Hindlimb muscle (tissue), 1 donor: Measurements from ENCODE around the gene SNAP29. TPM values are rescaled to one million over a fixed set of nuclear protein-coding genes. Genes with fewer than 3 reads are reported as not detected.
A peak's percentile ranks its signal among the peaks of the same experiment; 100 is the strongest.
"Not testable (repeated sequence)": the region's sequence is repeated elsewhere in the genome, so short reads cannot be mapped to it uniquely, and the experiment has no call there.

Source experiments
- DNase-seq: peaks from one replicate; pipeline ENCODE4 v3.0.0-alpha.2; 2013
- polyA plus RNA-seq: library from polyadenylated mRNA; unstranded; fragments of 120-200 nt; gene quantifications from one replicate; pipeline ENCODE4 v1.2.1, GENCODE V29; 2013; ENCODE audit not compliant: insufficient read length

The SNAP29 gene
- 22.6 TPM for polyA plus RNA-seq

DNA sequence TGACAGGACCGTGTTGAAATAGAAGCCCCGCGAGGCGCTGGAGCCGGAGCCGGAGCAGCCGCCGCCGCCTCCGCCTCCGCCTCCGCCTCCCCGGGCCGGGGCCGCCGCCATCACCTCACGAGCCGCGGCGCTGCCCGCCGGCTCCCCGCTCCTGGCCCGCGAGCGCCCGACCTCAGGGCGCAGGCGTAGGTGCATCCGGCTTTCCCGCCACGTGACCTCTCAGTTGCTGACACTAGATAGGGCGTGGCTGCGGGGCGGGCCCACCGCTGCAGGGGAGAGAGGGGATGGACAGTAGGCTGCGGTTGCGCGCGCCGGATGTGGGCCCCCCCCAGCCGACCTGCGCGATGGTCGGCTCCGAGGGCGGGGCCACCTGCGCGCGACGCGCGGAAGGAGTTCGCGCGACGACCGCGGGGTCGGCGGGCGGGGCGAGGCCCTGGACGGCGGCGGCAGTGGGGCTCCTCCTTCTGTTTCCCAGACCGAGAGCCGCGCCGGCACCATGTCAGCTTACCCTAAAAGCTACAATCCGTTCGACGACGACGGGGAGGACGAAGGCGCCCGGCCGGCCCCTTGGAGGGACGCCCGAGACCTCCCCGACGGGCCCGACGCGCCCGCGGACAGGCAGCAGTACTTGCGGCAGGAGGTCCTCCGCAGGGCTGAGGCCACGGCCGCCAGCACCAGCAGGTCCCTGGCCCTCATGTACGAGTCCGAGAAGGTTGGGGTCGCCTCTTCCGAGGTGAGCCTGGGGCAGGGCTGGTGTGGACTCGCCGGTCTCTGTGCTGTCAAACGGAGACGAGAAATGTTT is at the start of gene SNAP29, which contains the start of gene PI4KA:
TSS of gene SNAP29 (plus strand) at position 393 of the 802 bp plus-strand sequence. CDS start at position 497, 104 bp downstream.
TSS of gene PI4KA (minus strand) at position 197 of the 802 bp plus-strand sequence. CDS start at position 111, 86 bp downstream.
- DNase-seq: peak; percentile 98

DNA sequence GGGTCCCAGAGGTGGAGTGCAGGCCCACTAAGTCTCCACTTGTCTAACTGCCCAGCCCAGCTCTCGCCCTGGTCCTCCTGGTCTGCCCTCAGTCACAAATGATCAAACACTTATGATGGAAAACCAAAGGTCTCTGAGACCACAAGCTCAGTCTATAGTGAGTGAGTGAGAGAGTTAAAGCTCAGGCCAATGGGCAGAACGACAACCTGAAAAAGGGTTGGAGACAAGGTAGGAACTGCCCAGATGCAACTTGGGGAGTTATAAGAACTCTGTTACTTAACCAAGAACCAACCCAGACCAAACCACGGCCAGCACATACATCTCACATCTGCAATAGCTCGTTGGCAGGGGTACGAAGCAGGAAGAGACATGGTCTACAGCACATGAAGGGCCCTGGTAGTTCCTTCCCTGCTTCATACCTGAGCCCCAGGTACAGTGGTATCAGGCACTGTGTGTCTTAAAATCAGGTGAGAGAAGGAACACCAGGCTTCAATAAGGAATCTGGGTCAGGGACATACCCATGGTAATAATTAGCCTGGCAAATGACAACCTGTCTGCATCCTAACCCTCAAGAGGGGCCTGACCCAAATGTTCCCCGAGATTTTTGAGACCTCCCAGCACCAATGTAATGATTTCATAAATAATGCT is 49.1 kb upstream of the SNAP29 start:
- DNase-seq: no peak

DNA sequence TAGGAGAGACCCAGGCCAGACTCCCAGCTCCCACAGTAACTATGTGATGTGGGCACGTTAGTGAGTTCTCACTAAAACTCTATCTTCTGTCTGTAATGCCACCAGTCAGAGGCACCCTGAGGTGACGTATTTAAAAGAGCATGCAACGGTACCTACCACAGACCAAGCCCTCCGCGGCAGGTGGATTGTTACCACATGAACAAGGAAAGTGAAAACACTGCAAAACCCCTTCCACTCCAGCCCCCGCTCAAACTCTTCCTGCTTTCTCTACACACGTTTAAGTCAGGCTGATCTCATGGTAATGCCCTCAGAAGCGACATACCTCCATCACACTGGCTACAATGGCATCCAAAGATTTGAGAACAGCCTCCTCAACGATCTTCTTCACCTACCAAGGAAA is 48.2 kb upstream of the SNAP29 start:
- no peak for DNase-seq

DNA sequence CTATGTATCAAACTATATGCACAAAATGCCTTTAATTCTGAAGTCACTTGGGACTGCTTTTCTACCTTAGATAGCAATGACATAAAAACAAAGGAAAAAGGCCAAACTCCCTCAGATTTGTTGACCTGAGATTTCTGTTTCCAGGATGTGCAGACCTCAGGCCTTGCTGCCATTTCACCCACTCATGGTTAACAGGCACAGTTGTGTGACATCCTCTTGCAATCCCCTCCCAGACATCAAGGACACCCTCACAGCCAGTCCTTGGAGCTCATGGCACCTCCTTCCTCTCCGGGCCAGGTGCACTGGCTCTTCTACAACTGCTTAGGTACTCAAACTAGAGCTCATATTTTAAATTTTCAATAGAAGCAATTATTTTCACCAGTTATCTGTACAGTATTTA is 47.6 kb upstream of the SNAP29 start:
- DNase-seq: no peak

DNA sequence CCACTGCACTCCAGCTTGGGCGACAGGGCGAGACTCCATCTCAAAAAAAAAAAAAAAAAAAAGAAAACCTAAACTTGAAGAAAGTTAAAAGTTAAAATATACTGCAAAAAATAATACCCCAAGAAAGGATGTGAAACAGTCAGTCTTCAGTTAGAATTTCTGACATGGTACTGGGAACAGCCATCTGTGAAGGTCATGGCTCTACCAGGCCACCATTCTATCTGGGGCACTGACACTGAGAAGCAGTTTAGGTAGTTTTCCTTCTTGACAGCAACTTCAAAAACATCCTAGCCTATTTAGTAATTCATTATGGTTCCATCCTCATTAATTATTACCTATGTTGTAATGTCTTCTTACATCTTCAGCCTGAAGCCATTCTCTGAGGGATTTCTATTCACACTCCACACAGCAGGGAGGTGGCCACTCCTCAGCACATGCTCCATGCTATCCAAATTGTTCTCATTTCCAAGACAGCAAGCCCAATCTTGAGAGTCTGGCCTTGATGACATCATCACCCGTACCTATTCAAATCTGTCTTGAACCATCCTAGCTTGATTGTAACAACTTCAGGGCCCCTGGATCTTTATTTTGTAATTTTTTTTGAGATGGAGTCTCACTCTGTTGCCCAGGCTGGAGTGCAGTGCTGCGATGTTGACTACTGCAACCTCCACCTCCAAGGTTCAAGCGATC is 46.7 kb upstream of the SNAP29 start:
- no peak for DNase-seq

DNA sequence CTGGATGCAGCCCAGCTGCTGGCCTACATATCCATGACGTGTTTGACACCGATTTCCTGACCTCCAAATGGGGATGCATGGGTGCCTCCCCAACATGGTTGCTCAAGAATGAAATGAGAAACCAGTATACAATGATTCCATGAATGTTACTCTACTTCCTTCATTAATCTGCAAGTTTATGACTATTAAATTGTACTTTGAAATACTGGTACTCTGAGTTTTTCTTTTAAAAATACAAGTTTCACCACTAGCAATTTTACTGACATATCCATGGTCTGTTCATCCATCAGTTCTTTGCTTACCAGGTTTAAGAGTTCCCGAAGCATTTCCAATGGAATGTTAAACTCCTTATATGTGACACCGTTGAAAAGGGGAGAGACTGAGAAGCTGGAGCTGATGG is 45.8 kb upstream of the SNAP29 start:
- no peak for DNase-seq

DNA sequence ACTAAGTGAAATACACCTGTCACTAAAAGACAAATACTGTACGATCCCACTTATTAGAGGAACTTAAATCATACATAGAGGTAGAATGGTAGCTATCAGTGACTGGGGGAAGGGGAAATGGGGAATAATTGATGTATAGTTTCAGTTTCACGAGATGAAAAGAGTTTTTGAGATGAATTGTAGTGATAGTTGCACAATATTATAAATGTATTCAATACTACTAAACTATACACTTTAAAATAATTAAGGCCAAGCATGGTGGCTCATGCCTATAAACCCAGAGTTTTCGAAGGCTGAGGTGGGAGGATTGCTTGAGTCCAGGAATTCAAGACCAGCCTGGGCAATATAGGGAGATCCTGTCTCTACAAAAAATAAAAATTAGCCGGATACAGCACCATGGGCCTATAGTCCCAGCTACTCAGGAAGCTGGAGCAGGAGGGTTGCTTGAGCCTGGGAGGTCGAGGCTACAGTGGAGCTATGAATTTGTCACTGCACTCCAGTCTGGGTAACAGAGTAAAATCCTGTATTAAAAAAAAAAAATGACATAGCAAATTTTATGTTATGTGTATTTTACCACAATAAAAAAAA is 44.5 kb upstream of the SNAP29 start:
- DNase-seq: no peak

DNA sequence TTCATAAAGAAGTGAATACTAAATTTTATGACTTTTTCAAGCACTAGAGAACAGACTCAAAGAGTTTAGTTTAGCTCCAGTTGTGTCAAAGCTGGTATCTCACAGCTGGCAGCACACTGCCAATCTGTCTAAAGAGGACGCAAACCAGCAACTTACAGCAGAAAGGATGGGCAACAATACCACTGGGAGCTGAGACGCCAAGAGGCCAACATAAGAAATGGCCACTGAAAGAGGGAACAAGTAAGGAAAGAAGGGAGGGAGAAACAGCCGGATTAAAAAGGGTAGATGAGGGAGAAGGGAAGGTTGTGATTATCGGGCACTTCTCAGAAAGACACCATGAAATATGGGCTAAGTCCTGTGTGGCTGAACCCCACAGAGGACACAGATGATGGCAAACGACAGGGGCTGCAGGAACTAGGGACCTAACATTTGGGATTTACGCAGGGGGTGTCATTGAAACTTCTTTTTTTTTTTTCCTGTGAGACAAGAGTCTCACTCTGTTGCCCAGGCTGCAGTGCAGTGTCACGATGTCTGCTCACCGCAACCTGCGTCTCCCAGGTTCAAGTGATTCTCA is 43.2 kb upstream of the SNAP29 start:
- DNase-seq: no peak

DNA sequence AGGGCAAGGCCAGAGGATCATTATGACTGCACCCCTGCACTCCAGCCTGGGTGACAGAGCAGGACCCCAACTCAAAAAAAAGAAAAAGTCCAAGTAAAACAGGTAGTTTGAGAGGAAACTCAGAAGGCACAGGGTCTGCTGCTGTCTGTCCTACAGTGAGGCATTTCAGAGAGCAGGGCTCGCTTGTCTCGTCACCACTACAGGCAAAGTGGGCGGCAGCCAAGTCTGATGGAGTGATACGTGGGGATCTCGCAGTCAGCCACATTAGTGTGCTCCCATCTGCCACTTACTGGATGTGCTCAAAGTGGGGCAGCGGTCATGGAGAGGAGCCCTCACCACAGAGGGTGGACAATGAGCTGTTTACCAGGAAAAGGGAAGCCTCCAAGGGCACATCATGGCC is 42.2 kb upstream of the SNAP29 start:
- DNase-seq: no peak

DNA sequence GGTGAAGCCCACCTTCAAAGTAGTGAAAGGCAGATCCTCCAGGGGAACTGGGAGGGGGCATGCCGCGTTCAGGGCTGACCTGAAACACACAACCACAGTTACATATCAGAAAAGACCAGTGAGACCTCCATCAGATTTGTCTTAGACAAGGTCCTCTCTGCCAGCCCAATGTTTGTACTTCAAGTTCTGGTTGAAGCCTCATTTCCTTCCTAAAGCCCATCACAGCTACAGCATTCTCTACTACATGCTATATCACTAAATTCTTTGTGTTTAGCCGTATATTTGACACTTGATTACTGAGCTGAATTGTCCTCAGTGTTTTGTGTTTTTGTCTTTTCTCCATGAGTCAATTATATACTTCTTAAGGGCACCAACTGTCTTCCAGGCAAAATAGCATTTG is 40.3 kb upstream of the SNAP29 start:
- no peak for DNase-seq

DNA sequence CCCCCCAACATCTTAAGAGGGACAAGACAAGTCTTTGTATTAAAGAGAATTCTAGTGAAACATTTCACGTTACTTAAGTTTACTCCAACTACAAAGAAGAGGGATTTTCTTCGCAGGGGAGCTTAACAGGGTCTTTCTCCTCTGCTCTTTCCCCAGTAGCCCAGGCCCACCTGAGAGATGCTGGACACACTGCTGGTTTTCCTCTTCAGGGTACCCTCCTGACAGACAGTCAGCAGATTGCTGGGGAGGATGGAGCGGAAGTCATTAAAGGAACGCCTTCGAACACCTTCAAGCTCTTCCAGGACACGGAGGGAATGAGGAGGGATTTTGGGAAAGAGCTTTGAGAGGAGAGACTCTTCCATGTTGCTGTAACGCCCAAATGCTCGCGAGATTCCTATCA is 39.3 kb upstream of the SNAP29 start:
- no peak for DNase-seq

DNA sequence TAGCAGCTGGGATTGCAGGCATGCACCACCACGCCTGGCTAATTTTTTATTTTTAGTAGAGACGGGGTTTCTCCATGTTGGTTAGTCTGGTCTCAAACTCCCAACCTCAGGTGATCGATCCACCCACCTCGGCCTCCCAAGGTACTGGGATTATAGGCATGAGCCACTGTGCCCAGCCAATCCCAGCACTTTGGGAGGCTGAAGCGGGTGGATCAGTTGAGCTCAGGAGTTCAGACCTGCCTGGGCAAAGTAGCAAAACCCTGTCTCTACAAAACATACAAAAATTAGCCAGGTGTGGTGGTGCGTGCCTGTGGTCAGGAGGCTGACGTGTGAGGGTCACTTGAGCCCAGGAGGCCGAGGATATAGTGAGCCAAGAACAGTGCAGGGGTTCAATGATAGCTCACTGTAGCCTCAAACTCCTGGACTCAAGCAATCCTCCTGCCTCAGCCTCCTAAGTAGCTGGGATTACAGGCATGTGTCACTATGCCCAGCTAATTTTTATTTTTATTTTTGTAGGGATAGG is 37.0 kb upstream of the SNAP29 start:
- DNase-seq: not testable (repeated sequence)

DNA sequence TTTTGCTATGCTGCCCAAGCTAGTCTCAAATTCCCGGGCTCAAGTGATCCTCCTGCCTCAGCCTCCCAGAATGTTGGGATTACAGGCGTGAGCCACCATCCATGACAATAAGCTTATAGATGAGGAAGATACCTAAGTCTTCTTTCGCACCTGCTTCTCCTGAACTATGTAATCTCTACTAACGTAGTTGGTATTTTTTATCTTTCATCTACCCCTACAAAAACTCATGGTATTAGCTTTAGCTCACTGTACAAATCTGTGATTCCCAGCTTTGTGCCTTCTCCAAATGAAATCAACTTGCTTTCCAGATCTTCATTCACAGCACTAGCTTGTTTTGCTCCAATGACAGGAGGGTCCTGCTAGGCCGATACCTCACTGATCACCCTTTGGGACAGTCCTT is 36.6 kb upstream of the SNAP29 start:
- DNase-seq: no peak

DNA sequence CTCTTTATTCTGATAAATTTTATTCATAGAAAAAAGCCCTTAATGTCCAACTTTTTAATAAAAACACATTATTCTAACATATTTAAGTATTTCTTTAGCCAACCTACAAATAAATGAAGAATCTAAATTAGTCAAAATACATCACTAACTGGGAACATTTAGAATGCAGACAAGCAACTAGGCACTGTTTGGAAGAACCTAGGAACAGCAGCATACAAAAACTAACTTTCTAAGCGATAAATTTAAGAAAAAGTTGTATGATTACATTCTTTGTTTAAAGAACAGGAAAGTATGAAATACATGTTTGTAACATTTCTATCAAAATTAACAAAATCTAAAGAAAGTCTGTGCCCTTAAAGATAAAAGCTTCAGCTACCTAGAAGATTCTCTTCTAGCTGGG is 35.5 kb upstream of the SNAP29 start:
- no peak for DNase-seq

DNA sequence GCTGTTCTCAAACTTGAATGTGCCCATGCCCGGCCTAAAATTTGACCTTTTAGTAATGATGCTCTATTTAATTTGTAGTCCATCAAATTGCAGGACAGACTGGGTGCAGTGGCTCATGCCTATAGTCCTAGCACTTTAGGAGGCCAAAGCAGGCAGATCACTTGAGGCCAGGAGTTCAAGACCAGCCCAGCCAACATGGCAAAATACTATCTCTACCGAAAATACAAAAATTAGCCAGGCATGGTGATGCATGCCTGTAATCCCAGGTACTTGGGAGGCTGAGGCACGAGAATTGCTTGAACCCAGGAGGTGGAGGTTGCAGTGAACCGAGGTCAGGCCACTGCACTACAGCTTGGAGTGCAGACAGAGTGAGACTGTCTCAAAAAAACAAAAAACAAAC is 33.6 kb upstream of the SNAP29 start:
- not testable (repeated sequence) for DNase-seq

DNA sequence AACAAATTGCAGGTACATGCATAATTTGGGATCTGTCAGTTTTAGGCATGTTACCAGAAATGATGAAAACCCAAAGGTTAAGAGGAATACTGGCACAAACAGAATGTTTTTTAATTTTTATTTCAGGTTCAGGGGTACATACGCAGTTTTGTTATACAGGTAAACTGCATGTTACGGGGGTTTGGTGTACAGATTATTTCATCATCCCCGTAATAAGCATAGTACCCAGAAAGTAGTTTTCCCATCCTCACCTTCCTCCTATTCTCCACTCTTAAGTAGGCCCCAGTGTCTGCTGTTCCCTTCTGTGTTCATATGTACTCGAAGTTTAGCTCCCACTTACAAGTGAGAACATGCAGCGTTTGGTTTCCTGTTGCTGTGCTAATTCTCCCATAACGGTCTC is 33.2 kb upstream of the SNAP29 start:
- DNase-seq: no peak

DNA sequence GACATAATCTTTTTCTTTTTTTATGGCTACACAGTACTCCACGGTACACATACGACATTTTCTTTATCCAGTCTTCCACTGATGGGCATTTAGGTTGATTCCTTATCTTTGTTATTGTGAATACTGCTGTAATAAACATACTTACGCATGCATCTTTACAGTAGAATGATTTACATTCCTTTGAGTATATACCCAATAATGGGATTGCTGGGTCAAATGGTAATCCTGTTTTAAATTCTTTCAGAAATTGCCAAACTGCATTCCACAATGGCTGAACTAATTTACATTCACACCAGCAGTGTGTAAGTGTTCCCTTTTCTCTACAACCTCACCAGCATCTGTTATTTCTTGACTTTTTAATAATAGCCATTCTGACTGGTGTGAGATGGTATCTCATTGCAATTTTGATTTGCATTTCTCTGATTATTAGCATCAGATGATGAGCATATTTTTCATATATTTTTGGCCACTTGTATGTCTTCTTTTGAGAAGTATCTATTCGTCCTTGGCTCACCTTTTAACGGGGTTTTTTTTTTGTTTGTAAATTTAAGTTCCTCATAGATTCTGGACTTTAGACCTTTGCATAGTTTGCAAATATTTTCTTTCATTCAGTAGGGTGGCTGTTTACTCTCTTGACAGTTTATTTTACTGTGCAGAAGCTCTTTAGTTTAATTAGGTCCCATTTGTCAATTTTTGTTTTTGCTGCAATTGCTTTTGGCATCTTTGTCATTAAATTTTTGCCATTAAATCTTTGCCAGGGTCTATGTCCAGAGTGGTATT is 32.2 kb upstream of the SNAP29 start:
- not testable (repeated sequence) for DNase-seq

DNA sequence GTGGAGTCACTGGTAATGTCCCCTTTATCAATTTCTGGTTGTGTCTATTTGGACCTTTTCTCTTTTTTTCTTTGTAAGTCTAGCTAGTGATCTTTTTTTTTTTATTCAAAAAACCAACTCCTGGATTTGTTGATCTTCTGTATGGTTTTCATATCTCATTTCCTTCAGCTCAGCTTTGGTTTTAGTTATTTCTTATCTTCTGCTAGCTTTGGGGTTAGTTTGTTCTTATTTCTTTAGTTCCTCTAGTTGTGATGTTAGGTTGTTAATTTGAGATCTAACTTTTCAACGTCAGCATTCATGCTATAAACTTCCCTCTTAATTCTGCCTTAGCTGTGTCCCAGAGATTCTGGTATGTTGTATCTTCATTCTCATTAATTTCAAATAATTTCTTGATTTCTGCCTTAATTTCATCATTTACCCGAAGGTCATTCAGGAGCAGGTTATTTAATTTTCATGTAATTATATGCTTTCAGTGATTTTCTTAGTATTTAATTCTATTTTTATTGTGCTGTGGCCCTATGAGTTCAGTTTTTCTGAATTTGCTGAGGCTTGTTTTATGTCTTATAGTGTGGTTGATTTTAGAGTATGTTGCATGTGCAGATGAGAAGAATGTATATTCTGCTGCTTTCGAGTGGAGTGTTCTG is 29.2 kb upstream of the SNAP29 start:
- DNase-seq: no peak

DNA sequence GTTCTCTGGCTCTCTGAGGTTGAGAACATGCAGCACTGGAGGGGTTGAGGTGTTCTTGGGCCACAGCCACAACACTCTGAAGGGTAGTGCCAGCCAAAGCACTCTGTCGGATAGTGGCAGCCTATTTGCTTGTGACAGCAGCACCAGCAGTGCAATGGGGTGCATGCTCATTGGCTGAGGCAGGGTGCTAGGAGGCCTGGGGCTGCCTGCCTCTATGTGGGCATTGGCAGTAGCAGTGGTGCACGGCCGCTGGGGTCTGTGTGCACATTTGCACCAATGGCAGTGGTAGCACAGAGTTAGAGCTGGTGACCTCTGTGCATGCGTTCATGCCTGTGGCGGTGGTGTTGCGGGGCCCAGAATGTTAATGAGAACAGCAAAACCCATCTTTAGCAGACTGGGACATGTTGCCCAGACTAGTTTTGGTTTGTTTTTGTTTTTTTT is 25.6 kb upstream of the SNAP29 start:
- no peak for DNase-seq

DNA sequence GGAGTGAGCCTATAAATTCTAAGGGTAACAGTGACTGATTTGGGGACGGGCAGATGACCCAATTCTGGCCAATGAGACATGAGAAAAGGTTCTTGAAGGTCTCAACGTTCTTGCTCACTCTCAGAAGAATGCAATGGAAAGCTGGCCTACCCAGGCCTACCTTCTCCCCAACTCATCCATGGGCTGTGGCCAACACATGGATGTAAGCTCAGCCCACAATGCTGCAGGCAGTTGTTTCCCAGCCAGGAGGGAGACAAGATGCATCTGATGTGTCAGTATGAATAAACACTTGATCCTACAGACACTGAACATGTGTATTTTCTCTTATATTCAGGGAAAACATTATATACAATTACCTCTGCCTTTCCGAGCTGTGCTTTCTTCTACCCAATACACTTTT is 24.6 kb upstream of the SNAP29 start:
- DNase-seq: no peak

DNA sequence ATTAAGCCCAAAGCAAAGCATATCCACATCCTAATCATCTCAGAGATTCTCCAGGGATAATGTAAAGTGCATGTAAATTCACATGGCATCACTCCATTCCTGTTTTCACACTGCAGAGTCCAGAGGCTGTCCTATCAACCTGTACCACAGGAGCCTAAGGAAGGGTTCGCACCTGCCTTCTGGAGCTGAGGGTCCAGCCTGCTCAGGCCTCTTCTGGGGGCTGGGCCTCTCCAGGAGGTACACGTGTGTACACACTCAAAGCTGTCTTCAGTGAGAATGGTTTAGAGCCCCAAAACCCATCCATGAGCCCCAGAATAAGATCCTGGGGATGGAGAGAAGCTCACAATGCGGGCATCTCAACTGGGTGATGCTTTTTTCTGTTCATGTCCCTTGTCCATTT is 24.1 kb upstream of the SNAP29 start:
- DNase-seq: no peak
